AML-193 (cell line): ENCODE results near the gene ZNF726.
"Not testable (repeated sequence)": the region's sequence is repeated elsewhere in the genome, so short reads cannot be mapped to it uniquely, and the experiment has no call there.

ENCODE experiments used
- DNase-seq, 2 experiments: peaks; one replicate each; lab custom pipeline; 2025; lab: John Stamatoyannopoulos, UW

ZNF726 gene

DNA sequence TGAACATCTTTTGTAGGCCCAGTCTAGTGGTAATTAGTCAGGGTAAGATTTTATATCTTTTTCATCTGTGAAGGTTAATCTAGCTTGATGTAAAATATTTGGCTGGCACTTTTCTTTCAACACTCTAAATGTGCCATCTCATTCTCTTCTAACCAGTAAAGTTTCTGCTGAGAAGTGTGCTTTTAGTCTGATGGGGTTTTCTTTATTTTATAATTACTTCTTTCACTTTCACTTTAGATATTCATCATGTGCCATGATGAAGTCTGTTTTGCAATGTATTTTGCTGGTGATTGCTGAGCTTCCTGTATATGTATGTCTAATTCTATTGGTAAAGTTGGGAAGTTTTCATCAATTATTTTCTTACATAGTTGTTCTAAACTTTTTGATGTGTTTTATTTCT lies 31.9 kb downstream of the ZNF726 start:
- no peak for DNase-seq

DNA sequence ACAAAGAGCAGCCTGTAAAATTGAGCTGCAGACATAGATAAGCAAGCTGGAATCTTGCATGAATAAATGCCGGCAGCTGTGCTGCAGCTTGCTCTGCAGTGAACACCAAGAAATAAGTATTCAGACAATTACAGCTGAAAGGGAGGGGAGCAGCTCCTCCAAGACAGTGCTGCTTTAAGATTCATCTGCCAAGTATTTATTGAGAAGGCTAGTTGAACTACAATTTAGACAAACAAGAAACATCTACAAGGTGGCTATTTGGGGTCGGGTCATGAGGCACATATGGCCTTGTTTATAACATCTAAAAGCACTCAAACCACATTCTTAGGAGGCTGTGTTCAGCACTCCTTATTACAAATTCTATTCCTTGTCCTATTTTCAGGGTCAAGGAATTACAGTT lies 34.9 kb downstream of the ZNF726 start:
- DNase-seq, result no peak

DNA sequence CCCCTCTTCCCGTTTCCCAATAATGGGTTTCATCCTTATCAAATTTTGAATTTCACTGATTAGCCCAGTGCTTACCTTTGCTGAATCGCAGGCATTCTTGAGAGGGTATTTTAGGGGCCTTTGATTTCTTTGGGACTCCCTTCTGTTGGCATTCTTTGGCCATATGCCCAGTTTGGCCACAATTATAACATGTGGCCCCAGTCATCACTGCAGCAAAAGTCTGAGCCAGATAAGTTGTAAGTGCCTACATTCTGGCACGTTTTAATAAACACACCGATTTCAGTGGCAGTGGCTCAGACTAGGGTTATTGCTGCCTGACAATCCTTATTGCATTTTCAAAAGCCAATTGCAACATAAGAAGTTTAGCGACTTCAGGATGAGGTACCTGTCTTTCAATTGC lies 41.4 kb downstream of the ZNF726 start:
- no peak for DNase-seq

DNA sequence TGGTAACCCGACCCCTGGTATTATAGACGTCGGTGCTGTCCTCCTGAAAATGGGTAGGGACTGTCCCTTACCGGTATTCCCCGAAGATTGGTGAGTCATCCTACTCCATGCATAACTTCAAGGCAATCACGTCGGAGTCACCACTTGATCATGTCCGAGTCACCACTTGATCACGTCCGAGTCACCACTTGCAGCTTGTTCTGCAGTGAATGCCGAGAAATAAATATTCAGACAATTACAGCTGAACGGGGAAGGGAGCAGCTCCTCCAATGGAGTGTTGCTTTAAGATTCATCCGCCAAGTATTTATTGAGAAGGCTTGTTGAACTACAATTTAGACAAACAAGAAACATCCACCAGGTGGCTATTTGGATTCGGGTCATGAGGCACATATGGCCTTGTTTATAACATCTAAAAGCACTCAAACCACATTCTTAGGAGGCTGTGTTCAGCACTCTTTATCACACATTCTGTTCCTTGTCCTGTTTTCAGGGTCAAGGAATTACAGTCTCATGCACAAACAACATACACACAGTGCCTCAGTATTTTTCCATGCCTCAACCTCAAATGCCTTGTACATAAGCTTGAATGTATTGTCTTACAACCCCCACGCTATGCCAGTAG lies 43.1 kb downstream of the ZNF726 start:
- DNase-seq, result no peak

DNA sequence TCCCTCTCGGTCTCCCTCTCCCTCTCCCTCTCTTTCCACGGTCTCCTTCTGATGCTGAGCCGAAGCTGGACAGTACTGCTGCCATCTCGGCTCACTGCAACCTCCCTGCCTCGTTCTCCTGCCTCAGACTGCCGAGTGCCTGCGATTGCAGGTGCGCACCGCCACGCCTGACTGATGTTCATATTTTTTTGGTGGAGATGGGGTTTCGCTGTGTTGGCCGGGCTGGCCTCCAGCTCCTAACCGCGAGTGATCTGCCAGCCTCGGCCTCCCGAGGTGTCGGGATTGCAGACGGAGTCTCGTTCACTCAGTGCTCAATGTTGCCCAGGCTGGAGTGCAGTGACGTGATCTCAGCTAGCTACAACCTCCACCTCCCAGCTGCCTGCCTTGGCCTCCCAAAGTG lies 48.7 kb downstream of the ZNF726 start:
- DNase-seq, result not testable (repeated sequence)

DNA sequence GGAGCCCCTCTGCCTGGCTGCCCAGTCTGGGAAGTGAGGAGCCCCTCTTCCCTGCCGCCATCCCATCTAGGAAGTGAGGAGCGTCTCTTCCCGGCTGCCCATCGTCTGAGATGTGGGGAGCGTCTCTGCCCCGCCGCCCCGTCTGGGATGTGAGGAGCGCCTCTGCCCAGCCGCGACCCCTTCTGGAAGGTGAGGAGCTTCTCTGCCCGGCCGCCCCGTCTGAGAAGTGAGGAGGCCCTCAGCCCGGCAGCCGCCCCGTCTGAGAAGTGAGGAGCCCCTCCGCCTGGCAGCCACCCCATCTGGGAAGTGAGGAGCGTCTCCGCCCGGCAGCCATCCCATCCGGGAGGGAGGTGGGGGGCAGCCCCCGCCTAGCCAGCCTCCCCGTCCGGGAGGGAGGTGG lies 49.2 kb downstream of the ZNF726 start:
- not testable (repeated sequence) for DNase-seq

DNA sequence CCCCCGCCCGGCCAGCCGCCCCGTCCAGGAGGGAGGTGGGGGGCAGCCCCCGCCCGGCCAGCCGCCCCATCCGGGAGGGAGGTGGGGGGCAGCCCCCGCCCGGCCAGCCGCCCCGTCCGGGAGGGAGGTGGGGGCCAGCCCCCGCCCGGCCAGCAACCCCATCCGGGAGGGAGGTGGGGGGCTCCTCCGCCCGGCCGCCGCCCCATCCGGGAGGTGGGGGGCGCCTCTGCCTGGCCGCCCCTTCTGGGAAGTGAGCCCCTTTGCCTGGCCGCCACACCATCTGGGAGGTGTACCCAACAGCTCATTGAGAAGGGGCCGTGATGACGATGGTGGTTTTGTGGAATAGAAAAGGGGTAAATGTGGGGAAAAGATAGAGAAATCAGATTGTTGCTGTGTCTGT lies 49.6 kb downstream of the ZNF726 start:
- not testable (repeated sequence) for DNase-seq

- DNase-seq, result no peak
Observed at GRCh38 chr19:23969630-23970029, 54.9 kb downstream of the ZNF726 start.

GRCh38 chr19:23971598-23971997 lies 56.9 kb downstream of the ZNF726 start:
- DNase-seq, result no peak

- no peak for DNase-seq
Observed at GRCh38 chr19:23972161-23972560, 57.5 kb downstream of the ZNF726 start.

- DNase-seq, result no peak
Observed at GRCh38 chr19:23974941-23975340, 60.3 kb downstream of the ZNF726 start.

DNA sequence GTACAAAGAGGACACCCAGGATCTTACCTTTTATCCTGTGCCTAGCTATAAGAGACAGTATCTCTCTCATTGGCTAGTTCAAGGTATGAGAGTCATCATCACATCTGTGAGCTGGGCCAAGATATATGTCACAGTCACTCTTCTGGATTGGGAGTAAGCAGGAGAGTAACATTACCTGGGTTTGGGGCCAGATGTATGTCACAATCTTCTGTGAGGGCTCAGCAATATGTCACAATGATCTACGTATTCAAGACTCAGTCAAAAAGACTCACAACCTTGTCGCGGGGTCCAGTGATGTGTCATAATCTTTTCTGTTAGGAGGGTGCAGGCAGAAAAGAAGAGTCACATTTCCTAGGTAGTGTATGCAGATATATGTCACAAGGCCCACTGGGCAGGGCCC lies 61.9 kb downstream of the ZNF726 start:
- DNase-seq, result not testable (repeated sequence)

GRCh38 chr19:23977256-23977655 lies 62.6 kb downstream of the ZNF726 start:
- DNase-seq, result not testable (repeated sequence)

GRCh38 chr19:23978068-23978467 lies 63.4 kb downstream of the ZNF726 start:
- no peak for DNase-seq

DNA sequence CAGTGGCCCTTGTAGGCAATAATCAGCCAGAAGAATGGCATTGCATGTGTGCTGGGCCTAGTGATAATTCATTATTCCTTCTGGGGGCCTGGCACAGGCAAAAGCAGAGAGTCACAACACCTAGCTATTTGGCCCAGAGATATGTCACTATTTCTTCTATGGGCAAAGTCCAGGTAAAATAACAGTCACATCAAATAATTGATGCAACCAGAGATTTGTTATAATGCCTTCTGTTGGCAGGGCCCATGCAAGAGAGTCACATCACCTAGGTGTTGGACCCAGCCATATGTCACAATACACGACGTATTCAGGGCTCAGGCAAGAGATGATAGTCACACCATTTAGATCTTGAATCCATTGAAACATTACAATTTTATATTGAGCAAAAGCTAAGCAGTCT lies 66.1 kb downstream of the ZNF726 start:
- DNase-seq, result no peak

- no peak for DNase-seq
Observed at GRCh38 chr19:23981863-23982262, 67.2 kb downstream of the ZNF726 start.

DNA sequence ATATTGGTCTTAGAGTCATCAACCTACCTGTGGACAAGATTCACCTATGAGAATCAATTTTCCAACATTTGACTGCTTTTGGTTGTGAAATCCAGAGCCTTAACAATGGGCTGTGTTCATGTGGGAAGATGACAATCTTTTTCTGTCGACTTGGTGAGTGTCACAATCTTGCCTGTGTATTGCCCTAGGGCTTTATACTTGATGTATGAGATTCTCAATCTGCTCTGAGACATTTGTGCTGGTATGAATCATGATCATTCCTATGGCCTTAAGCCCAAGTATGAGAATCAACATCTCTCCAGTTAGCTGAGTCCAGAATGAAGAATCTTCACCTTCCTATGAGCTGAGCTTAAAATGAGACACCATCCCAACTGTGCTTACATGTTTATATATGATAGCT lies 68.7 kb downstream of the ZNF726 start:
- DNase-seq, result no peak
